Peyer's patch (tissue), 4 donors: ENCODE measurements around the gene KCTD15.

ENCODE experiments used
- POLR2A ChIP-seq, 2 donors: fragments of 450-650 bp; IDR thresholded peaks; one replicate each; pipeline ENCODE4 v1.5.1; 2017; ENCODE audit warnings: antibody characterized with exemption in 2 of 2, mild to moderate bottlenecking in 2 of 2, moderate library complexity in 2 of 2
- TF ChIP-seq, protein P1 (sequence below), 6 experiments: fragments of 450-650 bp in 4 of 6; fragments of 200-600 bp in 2 of 6; sonication (generic) in 1 of 6; IDR thresholded peaks; one replicate each; pipeline ENCODE4 v1.5.1; 2017 to 2019; ENCODE audit warnings: antibody characterized with exemption in 6 of 6, mild to moderate bottlenecking in 3 of 6, moderate library complexity in 1 of 6

DNA sequence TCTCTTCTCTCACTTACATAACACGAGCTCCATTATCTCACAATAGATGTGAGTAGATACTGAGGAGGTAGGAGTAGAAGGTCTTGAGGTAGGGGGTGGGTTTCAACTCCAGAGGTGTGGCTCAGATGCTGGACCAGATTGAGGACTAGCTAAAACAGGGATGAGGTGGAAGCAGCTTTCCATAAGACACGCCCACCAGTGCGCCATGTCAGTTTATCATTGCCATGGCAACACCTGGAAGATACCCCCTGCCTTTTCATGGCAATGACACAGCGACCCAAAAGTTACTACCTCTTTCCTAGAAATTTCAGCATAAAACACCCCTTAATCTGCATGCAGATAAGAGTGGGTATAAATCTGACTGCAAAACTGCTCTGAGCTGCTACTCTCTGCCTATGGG is 44.1 kb downstream of the KCTD15 start:
- no peak for TF ChIP-seq POLR2A (IDR thresholded peaks at IDR 0.05)
- TF ChIP-seq, protein P1, sequence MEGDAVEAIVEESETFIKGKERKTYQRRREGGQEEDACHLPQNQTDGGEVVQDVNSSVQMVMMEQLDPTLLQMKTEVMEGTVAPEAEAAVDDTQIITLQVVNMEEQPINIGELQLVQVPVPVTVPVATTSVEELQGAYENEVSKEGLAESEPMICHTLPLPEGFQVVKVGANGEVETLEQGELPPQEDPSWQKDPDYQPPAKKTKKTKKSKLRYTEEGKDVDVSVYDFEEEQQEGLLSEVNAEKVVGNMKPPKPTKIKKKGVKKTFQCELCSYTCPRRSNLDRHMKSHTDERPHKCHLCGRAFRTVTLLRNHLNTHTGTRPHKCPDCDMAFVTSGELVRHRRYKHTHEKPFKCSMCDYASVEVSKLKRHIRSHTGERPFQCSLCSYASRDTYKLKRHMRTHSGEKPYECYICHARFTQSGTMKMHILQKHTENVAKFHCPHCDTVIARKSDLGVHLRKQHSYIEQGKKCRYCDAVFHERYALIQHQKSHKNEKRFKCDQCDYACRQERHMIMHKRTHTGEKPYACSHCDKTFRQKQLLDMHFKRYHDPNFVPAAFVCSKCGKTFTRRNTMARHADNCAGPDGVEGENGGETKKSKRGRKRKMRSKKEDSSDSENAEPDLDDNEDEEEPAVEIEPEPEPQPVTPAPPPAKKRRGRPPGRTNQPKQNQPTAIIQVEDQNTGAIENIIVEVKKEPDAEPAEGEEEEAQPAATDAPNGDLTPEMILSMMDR (IDR thresholded peaks at IDR 0.05): no peak
